GM21825 (cell line): ENCODE data around the gene MRPS30.
"Not testable (repeated sequence)": the region's sequence is repeated elsewhere in the genome, so short reads cannot be mapped to it uniquely, and the experiment has no call there.

Source experiments
- ATAC-seq: cut with Tn5 transposase; IDR thresholded peaks from one replicate; pipeline ENCODE4 v1.9.1; 2021; ENCODE audit warnings: mild to moderate bottlenecking, moderate library complexity; ENCODE audit not compliant: unreplicated experiment

MRPS30 gene

GRCh38 chr5:44808435-44809214 lies at the start of gene MRPS30:
Gene MRPS30, plus strand, starts transcription at chr5:44808947. Its CDS starts 16 bp downstream, at chr5:44808963.
- peak; percentile 97 for ATAC-seq

GRCh38 chr5:44769200-44769876 lies 39.4 kb upstream of the MRPS30 start:
- ATAC-seq = no peak

GRCh38 chr5:44769877-44770209 lies 38.9 kb upstream of the MRPS30 start:
- ATAC-seq = no peak

DNA sequence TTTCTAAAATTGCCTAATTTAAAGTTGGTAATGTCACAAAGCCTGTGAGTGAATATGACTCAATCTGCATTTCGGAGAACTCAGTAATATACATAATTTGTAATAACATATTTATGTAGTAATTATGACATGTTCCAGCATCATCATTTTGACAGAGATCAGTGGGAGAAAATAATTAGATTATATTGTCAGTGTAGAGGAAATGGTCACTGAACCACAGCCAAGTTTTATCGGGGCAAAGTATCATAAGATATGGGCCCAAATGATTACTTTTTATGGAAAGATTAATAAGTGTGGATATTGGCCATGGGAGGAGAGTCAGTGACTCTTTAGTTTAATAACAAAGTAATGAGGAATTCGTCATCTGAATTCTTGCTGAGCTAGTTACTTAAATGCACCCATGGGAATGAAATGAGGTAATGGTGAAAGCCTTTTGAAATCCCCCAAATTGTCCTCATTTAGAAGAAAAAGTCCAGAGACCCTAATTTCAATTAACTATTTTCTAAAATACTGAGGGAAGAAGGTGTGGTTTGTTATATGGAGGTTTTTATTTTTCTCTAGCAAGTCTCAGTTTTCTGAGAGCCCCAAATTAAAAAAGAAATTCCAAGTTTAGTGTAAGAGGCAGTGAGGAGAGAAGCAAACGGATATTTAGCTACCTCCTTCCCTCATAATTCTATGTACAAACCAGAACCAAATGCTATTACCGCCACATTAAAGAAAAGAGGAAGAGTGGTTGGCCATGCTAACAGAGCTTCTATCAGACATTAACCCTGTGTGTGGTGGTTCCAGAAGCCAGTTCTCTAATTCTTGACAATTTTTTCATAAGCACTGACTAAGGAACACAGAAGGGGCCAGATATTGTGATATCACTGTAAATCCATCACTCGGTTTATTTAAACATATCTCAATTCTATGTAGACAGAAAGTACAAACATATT lies 37.7 kb upstream of the MRPS30 start:
- no peak for ATAC-seq

GRCh38 chr5:44772397-44772796 lies 36.4 kb upstream of the MRPS30 start:
- ATAC-seq = not testable (repeated sequence)

GRCh38 chr5:44774279-44774880 lies 34.4 kb upstream of the MRPS30 start:
- peak; percentile 65 for ATAC-seq

DNA sequence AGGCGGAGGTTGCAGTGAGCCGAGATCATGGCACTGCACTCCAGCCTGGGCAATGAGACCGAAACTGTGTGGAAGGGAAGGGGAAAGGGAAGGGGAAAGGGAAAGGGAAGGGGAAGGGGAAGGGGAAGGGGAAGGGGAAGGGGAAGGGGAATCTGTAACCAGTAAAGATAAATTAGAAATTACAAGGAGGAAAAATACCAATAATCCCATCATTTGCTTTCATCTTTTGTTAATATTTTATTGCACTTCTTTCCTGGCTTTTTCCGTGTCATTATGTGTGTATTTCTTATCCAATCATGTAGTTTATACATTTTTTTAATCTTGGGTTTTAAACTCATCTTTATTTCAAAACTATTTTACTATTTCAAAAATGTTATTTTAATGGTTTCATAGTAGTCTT lies 29.6 kb upstream of the MRPS30 start:
- no peak for ATAC-seq

DNA sequence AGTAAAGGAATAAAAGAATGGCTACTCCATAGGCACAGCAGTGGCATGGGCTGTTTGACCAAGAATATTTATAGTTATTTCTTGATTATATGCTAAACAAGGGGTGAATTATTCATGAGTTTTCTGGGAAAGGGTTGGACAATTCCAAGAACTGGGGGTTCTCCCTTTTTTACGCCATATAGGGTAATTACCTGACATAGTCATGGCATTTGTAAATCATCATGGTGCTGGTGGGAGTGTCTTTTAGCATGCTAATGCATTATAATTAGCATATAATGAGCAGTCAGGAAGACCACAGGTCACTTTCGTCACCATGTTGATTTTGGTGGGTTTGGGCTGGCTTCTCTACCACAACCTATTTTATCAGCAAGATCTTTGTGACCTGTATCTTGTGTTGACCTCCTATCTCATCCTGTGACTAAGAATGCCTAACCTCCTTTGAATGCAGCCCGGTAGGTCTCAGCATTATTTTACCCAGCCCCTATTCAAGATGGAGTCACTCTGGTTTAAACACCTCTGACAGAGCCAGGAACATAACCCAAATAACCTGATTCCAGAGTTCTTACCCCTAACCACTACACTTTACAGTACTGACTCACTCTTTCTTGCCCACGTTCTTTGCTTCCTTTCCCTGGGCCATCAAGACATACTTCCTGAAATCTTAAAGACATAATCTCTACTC lies 25.0 kb upstream of the MRPS30 start:
- ATAC-seq = no peak

DNA sequence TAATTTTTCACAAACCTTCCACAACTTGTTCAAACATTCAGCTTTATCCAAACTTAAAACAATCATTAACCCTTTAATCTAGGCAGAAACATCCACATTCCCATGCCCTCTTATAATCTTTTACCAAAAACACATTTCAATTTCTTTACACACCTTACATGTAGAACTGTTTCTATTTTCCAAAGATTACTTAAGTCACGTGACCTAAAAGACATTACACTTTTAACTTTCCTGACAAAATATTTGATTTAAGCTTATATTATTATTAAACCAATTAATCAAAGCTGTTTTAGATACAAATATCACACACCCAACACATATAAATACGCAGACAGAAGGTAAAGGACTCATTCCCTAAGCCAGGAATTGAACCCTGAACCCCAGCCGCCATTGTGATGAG lies 21.0 kb upstream of the MRPS30 start:
- ATAC-seq = no peak

DNA sequence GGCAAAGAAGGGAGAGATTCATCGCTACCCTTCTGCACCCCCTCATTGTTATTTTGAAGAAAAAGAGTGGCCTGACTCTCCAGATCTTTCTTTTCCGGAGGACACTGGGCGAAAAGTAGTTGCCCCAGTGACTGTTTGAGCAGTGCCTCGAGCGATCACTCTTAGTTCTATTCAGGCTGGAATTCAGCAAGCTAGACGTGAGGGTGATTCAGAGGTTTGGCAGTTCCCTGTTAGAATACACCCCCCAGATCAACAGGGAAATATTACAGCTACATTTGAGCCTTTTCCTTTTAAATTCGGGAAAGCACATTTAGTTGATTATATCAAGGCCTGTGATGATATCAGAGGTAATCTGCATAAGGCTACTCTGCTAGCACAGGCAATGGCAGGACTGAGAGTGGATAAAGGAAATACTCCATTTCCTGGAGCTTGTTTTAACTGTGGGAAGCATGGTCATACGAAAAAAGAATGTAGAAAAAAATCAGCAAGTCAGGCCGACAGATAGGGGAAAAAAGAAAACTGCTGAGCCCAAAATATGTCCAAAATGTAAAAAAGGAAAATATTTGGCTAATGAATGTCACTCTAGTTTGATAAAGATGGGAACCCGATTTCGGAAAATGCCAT lies 19.3 kb upstream of the MRPS30 start:
- not testable (repeated sequence) for ATAC-seq

DNA sequence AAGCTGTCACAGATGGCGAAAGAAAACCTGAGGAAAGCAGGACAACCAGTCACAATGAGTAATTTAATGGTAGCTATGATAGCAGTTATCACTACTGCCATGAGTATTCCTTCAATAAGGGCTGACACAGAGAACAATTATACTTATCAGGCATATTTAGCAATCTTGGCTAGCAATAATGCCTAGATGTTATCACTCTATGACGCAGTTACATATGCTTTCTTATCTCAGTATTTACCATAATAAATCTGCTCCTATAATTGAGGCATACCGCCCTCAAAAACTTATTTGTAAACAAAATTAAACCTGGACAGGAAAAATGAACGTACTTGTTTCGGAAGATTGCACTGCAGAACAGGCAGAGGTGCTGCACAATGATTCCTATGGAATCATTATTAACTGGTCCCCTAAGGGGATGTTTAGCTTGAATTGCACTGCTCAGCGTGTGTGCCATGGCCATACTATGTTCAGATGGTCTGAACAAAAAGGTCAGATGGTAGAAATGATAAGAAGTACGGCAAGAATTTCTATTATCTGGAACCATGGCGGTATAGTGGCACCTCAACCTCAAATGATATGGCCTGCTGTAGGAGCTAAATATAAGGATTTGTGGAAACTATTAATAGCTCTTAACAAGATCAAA lies 16.6 kb upstream of the MRPS30 start:
- ATAC-seq = not testable (repeated sequence)

- ATAC-seq = no peak
Observed at GRCh38 chr5:44794371-44794770, 14.4 kb upstream of the MRPS30 start.

DNA sequence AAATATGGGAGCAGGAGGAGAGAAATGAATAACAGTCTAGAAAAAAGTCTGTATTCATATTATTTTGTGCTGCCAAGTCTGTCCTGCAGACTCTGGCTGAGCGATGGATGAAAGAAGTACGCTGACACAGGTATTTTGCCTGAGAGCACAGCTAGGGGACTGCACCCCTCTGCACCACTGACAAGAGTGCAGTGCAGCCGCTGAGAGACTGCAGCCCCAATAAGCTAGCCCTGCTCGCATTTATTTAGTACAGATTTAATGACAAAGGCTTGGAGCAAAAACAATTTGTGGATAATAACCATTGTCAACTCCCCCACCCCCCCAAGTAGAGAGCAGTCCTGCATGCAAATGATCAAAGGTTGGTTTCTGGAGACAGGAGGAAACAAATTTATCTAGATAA lies 13.3 kb upstream of the MRPS30 start:
- ATAC-seq = no peak

- ATAC-seq = no peak
Observed at GRCh38 chr5:44797841-44798240, 10.9 kb upstream of the MRPS30 start.

- ATAC-seq = no peak
Observed at GRCh38 chr5:44801992-44802391, 6.8 kb upstream of the MRPS30 start.

GRCh38 chr5:44806608-44807007 lies 2.1 kb upstream of the MRPS30 start:
- ATAC-seq = no peak

DNA sequence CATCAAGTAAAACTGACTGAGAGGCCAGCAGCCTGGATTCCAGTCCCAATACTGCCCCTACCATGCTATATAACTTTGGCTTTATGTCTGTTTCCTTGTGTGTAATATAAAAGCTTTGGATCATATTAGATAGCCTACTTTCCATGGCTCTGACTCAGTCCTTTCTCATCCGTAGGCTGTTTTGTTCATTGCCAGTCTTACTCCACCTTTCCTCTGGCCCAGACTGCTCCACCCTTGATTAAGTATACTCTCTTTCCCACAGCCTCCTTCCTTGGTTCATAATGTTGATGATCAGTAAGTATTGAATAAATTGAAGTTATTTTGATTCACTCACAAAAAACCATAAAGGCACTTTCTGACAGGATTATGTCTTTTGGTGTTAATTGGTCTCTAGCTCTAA lies 1.5 kb upstream of the MRPS30 start:
- no peak for ATAC-seq

DNA sequence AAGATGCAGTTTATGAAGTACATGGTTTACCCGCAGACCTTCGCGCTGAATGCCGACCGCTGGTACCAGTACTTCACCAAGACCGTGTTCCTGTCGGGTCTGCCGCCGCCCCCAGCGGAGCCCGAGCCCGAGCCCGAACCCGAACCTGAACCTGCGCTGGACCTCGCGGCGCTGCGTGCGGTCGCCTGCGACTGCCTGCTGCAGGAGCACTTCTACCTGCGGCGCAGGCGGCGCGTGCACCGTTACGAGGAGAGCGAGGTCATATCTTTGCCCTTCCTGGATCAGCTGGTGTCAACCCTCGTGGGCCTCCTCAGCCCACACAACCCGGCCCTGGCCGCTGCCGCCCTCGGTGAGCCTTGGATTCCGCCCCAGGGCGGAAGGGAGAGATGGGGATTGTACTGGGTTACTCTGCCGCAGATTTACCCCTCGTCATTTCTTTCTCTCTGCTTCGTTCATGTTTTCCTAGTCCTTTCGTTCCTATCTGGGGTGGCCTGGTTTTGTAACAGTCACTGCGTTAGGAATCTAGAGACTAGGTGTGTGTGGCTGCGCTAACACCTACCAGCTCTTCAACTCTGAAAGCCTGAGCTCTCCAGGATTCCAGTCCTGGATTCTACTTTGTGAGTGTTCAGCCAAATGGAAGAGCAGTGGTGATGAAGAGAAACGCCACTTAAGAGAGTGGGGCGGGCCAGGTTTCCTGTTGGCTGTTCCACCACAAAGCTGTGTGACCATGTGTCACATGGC lies 638 bp downstream of the MRPS30 start:
- peak; percentile 36 for ATAC-seq

DNA sequence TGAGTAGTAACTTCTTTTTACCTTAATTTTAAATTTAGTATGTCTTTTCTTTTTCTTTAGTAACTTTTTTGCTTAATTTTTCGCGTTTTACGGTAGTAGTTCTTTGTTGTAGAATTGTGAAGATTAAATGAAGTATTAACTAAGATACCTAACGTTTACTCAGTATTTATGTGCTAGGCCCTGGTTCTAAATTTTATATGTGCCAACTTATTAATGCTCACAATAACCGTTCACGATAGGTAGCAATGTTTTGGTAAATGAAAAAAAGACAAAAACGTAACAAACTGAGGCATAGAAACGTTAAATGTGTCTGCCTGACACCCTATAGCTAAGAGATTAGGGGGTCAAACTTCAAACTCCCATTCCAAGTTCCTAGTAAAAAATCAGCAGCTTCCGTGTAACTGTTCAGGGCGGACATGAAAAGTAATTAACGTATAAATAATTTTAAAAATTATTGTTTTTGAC lies 1.2 kb downstream of the MRPS30 start:
- ATAC-seq = no peak
